ENCODE data around the gene TYROBP.
A peak's percentile ranks its signal among the peaks of the same experiment; 100 is the strongest.
"Not testable (repeated sequence)": the region's sequence is repeated elsewhere in the genome, so short reads cannot be mapped to it uniquely, and the experiment has no call there.

TYROBP gene

DNA sequence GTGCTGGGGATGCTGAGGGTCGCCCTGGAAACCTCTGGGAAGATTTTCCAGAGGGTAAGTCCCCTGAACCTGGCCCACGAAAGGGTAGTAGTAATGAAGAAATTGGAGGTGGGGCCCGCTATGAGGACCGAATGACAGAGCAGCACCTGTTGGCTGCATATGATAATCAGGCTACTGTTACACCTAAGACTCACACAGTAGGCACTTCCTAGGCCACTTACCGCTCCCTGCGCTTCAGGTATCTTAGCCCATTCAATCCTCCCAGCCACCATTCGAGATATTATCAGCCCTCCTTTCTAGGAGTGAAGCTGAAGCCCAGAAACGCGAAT, 23.7 kb upstream of the TYROBP start:
- DNase-seq (ENCODE audit: low read depth) = no peak

- peak; percentile 99 for DNase-seq (ENCODE audit: low read depth)
These were observed 23.2 kb upstream of the TYROBP start for GRCh38 chr19:35931161-35931873.

GRCh38 chr19:35929876-35930275, 21.8 kb upstream of the TYROBP start:
- no peak for DNase-seq (ENCODE audit: low read depth)

DNA sequence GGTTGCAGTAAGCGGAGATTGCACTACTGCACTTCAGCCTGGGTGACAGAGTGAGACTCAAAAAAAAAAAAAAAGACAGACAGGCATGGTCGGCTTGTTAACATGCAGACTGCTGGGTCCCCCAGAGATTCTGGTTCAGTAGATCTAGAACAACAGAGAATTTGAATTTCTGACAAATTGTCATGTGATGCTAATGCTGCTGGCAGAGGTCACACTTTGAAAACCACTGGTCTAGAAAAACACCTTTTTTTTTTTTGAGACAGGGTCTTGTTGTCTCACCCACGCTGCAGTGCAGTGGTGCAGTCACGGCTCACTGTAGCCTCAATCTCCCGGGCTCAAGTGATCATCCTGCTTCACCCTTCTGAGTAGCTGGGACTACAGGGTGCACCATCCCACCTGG, 20.4 kb upstream of the TYROBP start:
- no peak for DNase-seq (ENCODE audit: low read depth)

DNA sequence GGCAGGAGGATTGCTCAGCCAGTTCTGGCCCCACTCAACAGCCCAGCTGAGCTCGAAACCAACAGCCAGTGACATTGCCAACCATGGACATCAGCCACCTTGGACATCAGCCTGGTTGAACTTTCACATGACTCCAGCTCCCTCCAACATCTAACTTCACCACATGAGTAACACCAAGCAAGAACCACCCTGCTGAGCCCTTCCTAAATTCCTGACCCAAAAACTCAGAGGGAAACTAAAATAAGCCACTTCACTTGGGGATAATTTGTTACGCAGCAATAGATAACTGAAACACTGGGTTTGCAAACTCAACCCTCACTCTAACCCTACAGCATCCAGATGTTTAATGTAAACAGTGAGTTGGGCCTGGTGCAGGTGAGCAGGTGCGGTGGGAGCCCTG, 17.4 kb upstream of the TYROBP start:
- no peak for DNase-seq (ENCODE audit: low read depth)

DNA sequence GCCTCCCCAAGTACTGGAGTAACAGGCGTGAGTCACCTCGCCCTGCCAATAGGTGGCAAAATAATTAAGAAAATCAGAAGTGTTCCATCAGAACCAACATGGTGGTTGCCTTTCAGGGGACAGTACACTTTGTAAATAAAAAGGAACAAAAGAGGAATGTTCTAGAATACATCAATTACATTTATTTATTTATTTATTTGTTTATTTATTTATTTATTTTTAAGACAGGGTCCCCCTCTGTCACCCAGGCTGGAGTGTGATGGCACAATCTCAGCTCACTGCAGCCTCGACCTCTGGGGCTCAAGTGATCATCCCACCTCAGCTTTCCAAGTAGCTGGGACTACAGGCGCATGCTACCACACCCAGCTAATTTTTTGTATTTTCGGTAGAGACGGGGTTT, 12.9 kb upstream of the TYROBP start:
- no peak for DNase-seq (ENCODE audit: low read depth)

DNA sequence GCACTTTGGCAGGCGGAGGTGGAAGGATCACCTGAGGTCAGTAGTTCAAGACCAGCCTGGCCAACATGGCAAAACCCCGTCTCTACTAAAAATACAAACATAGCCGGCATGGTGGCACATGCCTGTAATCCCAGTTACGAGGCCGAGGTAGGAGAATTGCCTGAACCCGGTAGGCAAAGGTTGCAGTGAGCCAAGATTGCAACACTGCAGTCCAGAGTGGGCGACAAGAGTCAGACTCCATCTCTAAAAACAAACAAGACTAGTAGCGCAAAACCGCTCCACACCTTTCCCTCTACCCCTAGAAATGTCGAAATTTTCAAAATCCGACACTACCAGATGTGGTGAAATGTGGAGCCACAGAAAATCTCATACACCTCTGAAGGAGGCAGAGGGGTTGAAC, 11.2 kb upstream of the TYROBP start:
- DNase-seq (ENCODE audit: low read depth) = no peak

- DNase-seq (ENCODE audit: low read depth) = no peak
These were observed 7.3 kb upstream of the TYROBP start for GRCh38 chr19:35915443-35915842.

DNA sequence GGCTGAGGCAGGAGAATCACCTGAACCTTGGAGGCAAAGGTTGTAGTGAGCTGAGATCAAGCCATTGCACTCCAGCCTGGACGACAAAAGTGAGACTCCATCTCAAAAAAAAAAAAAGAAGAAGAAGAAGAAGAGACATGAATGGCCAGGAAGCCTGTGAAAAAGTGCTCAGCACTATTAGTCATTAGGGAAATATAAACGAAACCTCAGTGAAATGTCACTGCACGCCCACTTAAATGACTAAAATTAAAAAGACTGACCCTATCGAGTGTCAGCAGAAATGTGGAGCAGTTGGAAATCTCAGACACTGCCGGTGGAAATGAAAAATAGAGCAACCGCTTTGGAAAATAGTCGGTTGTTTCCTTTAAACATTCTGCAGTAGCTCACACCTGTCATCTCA, 5.5 kb upstream of the TYROBP start:
- DNase-seq (ENCODE audit: low read depth) = no peak

DNA sequence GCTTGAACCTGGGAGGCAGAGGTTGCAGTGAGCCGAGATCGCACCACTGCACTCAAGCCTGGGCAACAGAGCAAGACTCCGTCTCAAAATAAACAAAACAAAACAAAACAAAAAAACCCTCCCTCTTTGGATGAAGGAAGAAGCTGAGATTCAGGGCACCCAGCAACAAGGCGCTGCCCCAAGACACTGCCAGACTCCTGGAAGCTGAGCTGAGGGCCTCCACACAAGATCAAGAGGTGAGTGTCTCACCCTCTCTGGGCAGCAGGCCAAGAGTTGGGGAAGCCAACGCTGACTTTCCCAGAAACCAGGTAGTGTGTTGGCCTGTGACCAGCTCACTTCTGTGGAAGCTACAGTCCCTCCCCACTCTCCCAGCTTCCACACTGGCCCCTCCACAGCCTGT, 3.7 kb upstream of the TYROBP start:
- DNase-seq (ENCODE audit: low read depth) = no peak

GRCh38 chr19:35911173-35911572, 3.1 kb upstream of the TYROBP start:
- no peak for DNase-seq (ENCODE audit: low read depth)

- DNase-seq (ENCODE audit: low read depth) = not testable (repeated sequence)
These were observed 2.3 kb upstream of the TYROBP start for GRCh38 chr19:35910355-35910754.

- DNase-seq (ENCODE audit: low read depth) = no peak
These were observed 1.6 kb upstream of the TYROBP start for GRCh38 chr19:35909684-35910035.

DNA sequence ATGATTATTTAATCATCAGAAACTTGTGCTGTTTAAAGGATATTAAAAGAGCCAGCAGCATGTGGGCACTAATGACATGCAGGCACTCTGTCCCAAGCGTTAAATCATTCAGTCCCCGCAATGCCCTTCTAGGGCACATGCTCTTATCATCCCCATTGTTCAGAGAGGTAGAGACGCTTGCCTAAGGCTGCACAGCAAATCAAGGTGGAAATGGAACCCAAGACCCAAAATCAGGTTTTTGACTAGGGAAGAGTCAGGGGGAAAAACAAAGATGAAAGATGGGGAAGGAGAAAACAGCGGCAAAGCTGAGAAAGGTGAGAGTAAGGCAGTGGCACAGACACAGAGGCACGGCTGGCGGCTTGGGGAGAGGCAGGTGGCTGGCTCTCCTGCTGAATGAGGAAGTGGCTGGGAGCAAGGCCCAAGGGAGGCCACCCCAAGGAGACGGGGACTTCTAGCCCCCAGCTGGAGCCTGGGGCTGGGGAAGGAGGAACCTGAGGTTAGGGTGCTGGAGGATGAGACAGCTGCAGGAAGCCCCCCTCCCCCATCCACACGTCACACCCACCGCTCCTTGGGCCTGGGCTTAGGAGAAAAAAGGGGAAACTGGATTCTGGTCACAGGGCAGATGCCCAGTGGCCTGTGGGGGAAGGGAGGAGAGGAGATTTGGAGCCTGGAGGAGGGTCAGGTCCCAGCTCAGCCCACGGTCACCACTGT, 1.0 kb upstream of the TYROBP start:
- no peak for DNase-seq (ENCODE audit: low read depth)

DNA sequence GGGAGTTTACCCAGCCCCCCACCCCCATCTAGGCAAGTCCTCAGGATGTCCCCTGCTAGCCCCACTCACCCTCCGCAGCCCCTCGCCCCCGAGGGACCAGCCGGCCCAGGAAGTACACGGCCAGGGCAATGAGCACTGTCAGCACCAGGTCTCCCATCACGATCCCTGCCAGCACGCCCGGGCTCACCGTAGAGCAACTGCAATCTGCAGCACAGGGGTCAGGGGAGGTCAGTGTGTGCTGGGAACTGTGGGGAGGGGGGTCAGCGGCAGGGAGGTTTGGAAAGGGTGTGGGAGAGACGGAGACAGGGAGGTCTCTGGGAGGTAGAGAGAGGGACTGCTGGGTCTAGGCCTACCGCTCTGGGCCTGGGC, 734 bp downstream of the TYROBP start:
- no peak for DNase-seq (ENCODE audit: low read depth)

- peak; percentile 49 for DNase-seq (ENCODE audit: low read depth)
These were observed 2.8 kb downstream of the TYROBP start for GRCh38 chr19:35905178-35905727.

GRCh38 chr19:35904311-35905068, 3.6 kb downstream of the TYROBP start:
- DNase-seq (ENCODE audit: low read depth) = no peak

- peak; percentile 59 for DNase-seq (ENCODE audit: low read depth)
These were observed 4.4 kb downstream of the TYROBP start for GRCh38 chr19:35903550-35904179.

- DNase-seq (ENCODE audit: low read depth) = no peak
These were observed 5.1 kb downstream of the TYROBP start for GRCh38 chr19:35902870-35903475.

GRCh38 chr19:35901854-35902661, 6.0 kb downstream of the TYROBP start, which contains the start of gene HCST:
HCST (plus strand) TSS chr19:35902529; CDS start chr19:35902594, 65 bp downstream.
- no peak for DNase-seq (ENCODE audit: low read depth)

DNA sequence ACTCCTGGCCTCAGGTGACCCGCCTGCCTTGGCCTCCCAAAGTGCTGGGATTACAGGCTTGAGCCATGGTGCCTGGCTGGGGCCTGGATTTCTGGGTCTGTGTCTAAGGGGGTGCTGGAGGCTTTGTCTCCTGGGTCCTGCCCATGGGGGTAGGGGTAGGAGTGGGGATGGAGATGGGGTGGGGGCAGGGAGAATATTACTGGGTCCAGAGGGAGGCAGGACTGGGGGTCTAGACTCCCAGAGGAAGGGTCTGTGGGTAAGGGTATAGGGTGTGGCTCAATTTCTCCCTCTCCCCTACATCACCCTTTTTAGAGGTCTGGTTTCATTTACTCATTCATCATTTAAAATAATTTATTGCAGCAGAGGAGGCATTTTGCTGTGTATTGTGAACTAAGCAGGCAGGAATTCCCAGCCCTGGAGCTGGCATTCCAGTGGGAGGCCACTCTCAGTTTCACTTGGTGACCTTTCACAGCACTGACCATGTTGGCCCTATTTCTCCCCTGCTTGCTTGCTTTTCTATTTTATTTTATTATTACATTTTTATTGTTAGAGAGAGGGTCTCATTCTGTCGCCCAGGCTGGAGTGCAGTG, 6.9 kb downstream of the TYROBP start:
- no peak for DNase-seq (ENCODE audit: low read depth)
